ENCODE data around the gene ADK. TPM values are rescaled to one million over a fixed set of nuclear protein-coding genes. Genes with fewer than 3 reads are reported as not detected.
"Not testable (repeated sequence)": the region's sequence is repeated elsewhere in the genome, so short reads cannot be mapped to it uniquely, and the experiment has no call there.

ADK gene
- polyA plus RNA-seq, 1 experiment = 19.4 TPM

GRCh38 chr10:74290708-74291107 is 139.7 kb downstream of the ADK start:
- ChIA-PET POLR2A (no interaction called here), CTCF (no interaction called here)
- Histone ChIP-seq H3K36me3 (ENCODE audit: control insufficient read depth, insufficient read depth, low read length) (no peaks in the 10 kb centered on the region), H3K4me3 (ENCODE audit: low read depth, low read length) (no peak overlapping the region), H3K27me3 (ENCODE audit: control insufficient read depth, insufficient read depth, low read length) (no peaks in the 10 kb centered on the region)
- TF ChIP-seq CTCF (IDR thresholded peaks at IDR 0.05; ENCODE audit: insufficient read depth, low read depth, low read length) = no peak
- no peak for DNase-seq (ENCODE audit: low read depth)

- CTCF ChIA-PET = interaction anchor here (0.6 to 1.6 kb wide), 4 partner anchors 8 to 1119 kb away, joined by 3 read pairs; no protein-coding TSS in a partner anchor
- DNase-seq (ENCODE audit: low read depth) = no peak
- POLR2A ChIA-PET = no interaction called here
- H3K27me3 ChIP-seq (ENCODE audit: control insufficient read depth, insufficient read depth, low read length) = no peaks in the 10 kb centered on the region
- no peak overlapping the region for H3K4me3 ChIP-seq (ENCODE audit: low read depth, low read length)
- no peaks in the 10 kb centered on the region for H3K36me3 ChIP-seq (ENCODE audit: control insufficient read depth, insufficient read depth, low read length)
- TF ChIP-seq CTCF (IDR thresholded peaks at IDR 0.05; ENCODE audit: insufficient read depth, low read depth, low read length) = no peak
Observed at GRCh38 chr10:74292871-74293427, 141.9 kb downstream of the ADK start.

GRCh38 chr10:74293686-74294371 is 142.8 kb downstream of the ADK start:
- Histone ChIP-seq H3K36me3 (ENCODE audit: control insufficient read depth, insufficient read depth, low read length) (no peaks in the 10 kb centered on the region), H3K4me3 (ENCODE audit: low read depth, low read length) (no peak overlapping the region), H3K27me3 (ENCODE audit: control insufficient read depth, insufficient read depth, low read length) (no peaks in the 10 kb centered on the region)
- ChIA-PET POLR2A (interaction anchor here (0.6 to 0.7 kb wide), 2 partner anchors 10 to 1198 kb away, joined by 3 to 12 read pairs; no protein-coding TSS in a partner anchor), CTCF (interaction anchor here (0.6 to 1.0 kb wide), 3 partner anchors 9 to 1118 kb away, joined by 3 read pairs; no protein-coding TSS in a partner anchor)
- DNase-seq (ENCODE audit: low read depth) = peak; percentile 61
- TF ChIP-seq CTCF (IDR thresholded peaks at IDR 0.05; ENCODE audit: insufficient read depth, low read depth, low read length) = no peak

DNA sequence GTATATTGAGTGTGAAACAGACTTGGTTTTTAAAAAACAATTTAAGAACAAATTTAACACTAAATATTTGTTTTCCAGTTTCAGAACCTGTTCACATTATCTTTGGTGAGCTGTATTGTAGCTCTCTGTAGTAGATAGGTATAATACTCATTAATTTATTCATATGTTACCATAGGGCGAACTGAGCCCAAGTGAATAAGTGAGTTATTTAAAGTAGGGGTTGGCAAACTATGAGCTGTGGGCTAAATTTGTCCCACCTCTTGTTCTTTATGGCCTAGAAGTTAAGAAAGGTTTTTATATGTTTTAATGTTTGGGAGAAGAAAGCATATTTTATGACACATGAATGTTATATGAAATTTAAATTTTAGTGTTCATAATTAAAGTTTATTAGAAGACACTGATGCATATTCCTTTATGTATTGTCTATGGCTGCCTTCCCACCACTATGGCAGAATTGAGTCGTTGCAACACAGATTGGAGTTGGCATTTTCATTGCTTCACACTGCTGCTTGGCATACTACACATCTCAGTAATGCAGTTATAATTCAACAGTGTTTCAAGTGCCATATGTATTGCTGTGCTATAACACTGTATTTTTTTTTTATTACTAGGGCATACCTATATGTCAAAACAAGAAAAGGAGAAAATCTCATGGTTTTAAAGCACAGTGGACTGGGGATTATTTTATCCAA is 146.5 kb downstream of the ADK start:
- TF ChIP-seq CTCF (IDR thresholded peaks at IDR 0.05; ENCODE audit: insufficient read depth, low read depth, low read length) = no peak
- H3K27me3 ChIP-seq (ENCODE audit: control insufficient read depth, insufficient read depth, low read length) = no peaks in the 10 kb centered on the region
- no peaks in the 10 kb centered on the region for H3K36me3 ChIP-seq (ENCODE audit: control insufficient read depth, insufficient read depth, low read length)
- no peak overlapping the region for H3K4me3 ChIP-seq (ENCODE audit: low read depth, low read length)
- DNase-seq (ENCODE audit: low read depth) = no peak
- ChIA-PET POLR2A (no interaction called here), CTCF (interaction anchor here (0.6 kb wide), 1 partner anchor 722 kb away, joined by 3 read pairs; no protein-coding TSS in a partner anchor)

GRCh38 chr10:74300074-74300621 is 149.1 kb downstream of the ADK start:
- H3K4me3 ChIP-seq (ENCODE audit: low read depth, low read length); DNase-seq (ENCODE audit: low read depth); H3K27me3 ChIP-seq (ENCODE audit: control insufficient read depth, insufficient read depth, low read length); POLR2A ChIA-PET; H3K36me3 ChIP-seq (ENCODE audit: control insufficient read depth, insufficient read depth, low read length): not testable (repeated sequence)
- CTCF ChIA-PET = interaction anchor here (0.8 to 1.1 kb wide), 2 partner anchors 16 to 937 kb away, joined by 3 to 7 read pairs; no protein-coding TSS in a partner anchor

Measured in BJ (cell line).